Karpas-422 (cell line): ENCODE results near the gene AP1G2. TPM values are rescaled to one million over a fixed set of nuclear protein-coding genes. Genes with fewer than 3 reads are reported as not detected.
A peak's percentile ranks its signal among the peaks of the same experiment; 100 is the strongest.
"Not testable (repeated sequence)": the region's sequence is repeated elsewhere in the genome, so short reads cannot be mapped to it uniquely, and the experiment has no call there.

Experiments
- DNase-seq: peaks from one replicate; pipeline ENCODE4 v3.0.0-alpha.2; 2015
- H2AFZ ChIP-seq: fragments of 200-600 bp; sonication (generic); 2 replicates; pipeline ENCODE4 v1.6.1; 2014; ENCODE audit warnings: antibody characterized with exemption, low read length, mixed read lengths
- H3K27ac ChIP-seq: fragments of 200-600 bp; sonication (generic); 2 replicates; pipeline ENCODE4 v1.5.1; 2014; ENCODE audit warnings: mild to moderate bottlenecking, low read length, moderate library complexity
- H3K27me3 ChIP-seq: fragments of 200-600 bp; sonication (generic); 2 replicates; pipeline ENCODE4 v1.6.1; 2014; ENCODE audit warnings: low read length, mixed read lengths
- H3K36me3 ChIP-seq: fragments of 200-600 bp; sonication (generic); 2 replicates; pipeline ENCODE4 v1.6.1; 2014; ENCODE audit warnings: low read length, mixed read lengths; ENCODE audit not compliant: insufficient read depth
- H3K4me1 ChIP-seq: fragments of 200-600 bp; sonication (generic); 2 replicates; pipeline ENCODE4 v1.6.1; 2014; ENCODE audit warnings: mild to moderate bottlenecking, low read length, mixed read lengths
- H3K4me2 ChIP-seq: fragments of 200-600 bp; sonication (generic); 2 replicates; pipeline ENCODE4 v1.6.1; 2014; ENCODE audit warnings: low read length, low read depth, mild to moderate bottlenecking; ENCODE audit not compliant: poor library complexity, severe bottlenecking
- H3K4me3 ChIP-seq: fragments of 200-600 bp; sonication (generic); 2 replicates; pipeline ENCODE4 v1.5.1; 2014; ENCODE audit warnings: mild to moderate bottlenecking, antibody characterized with exemption, low read length, mixed read lengths
- H3K79me2 ChIP-seq: fragments of 200-600 bp; sonication (generic); 2 replicates; pipeline ENCODE4 v1.6.1; 2014; ENCODE audit warnings: mild to moderate bottlenecking, low read length, mixed read lengths
- H3K9ac ChIP-seq: fragments of 200-600 bp; sonication (generic); 2 replicates; pipeline ENCODE4 v1.6.0; 2014; ENCODE audit warnings: low read length
- H3K9me2 ChIP-seq: fragments of 200-600 bp; sonication (generic), shearing (Covaris generic); replicated peaks from 2 replicates; pipeline ENCODE4 v1.6.0; 2014; ENCODE audit warnings: mild to moderate bottlenecking, low read length, moderate library complexity; ENCODE audit not compliant: insufficient read depth
- H3K9me3 ChIP-seq: fragments of 300-700, 200-600 bp; sonication (generic); 2 replicates; pipeline ENCODE4 v1.6.1; 2014; ENCODE audit warnings: low read length, mixed read lengths
- H4K20me1 ChIP-seq: fragments of 200-600 bp; sonication (generic); 2 replicates; pipeline ENCODE4 v1.6.1; 2014; ENCODE audit warnings: mild to moderate bottlenecking, antibody characterized with exemption, low read length, low read depth; ENCODE audit not compliant: insufficient read depth
- total RNA-seq: library from RNA; depleted of rRNA; stranded (reverse); fragments of >200 nt; shearing (Covaris generic); gene quantifications from 2 replicates; pipeline ENCODE4 v1.2.3, GENCODE V29; 2014; ENCODE audit warnings: low replicate concordance

AP1G2 gene
- total RNA-seq, 1 experiment from 2014 or later, result 207 TPM

DNA sequence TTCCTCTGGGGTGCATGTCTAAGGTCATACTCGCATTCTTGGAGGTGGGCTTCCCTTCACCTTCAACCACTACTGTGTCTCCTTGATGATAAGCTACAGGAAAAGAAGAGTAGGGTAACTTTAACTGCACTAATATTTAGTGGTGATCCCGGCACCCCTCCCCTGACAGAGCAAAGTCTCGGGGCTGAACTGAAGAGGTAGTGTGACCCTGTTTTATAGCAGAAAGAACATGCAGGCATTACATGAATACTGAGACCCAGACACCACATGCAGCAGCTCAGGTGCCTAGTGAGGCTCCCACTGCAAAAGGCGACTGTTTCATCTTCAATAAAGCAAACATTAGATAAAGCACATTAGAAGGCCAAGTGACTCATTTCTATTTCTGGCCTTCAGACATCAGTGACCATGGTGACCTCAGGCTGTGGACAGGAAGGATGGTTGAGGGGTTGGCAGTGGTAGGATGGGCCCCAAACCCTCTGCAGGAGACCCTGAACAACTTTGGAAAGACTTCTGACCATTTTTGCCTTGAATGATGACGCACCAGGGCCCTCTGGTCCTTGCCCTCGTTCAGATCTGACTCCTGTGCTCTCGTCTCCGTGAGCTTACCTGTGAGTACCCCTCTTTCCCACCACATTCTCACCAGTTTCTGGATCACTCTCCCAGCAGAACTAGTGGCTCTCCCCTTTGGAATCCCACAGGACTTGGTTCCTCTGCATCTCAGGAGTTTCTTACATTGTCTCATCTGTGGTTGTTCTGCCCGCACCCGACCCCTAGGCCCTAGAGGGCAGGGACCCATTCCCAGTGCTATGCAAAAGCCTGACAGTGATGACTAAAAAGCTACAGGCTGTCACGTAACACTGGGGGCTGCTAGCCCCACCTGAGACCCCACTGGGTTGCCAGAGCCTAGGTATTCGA, 34.8 kb upstream of the AP1G2 start:
- Histone ChIP-seq H2AFZ (no peak overlapping the region), H3K4me3 (no peak overlapping the region), H3K79me2 (no peaks in the 10 kb centered on the region), H3K4me2 (no peak overlapping the region), H3K9ac (no peak overlapping the region), H3K27ac (no peak overlapping the region), H3K9me3 (no peaks in the 10 kb centered on the region), H3K36me3 (no peaks in the 10 kb centered on the region), H4K20me1 (no peaks in the 10 kb centered on the region), H3K27me3 (no peaks in the 10 kb centered on the region), H3K4me1 (no peaks in the 10 kb centered on the region), H3K9me2 (no peaks in the 10 kb centered on the region)
- DNase-seq, result no peak

- H4K20me1 ChIP-seq, result no peaks in the 10 kb centered on the region
- H3K4me2 ChIP-seq, result no peak overlapping the region
- no peaks in the 10 kb centered on the region for H3K9me2 ChIP-seq
- no peaks in the 10 kb centered on the region for H3K27me3 ChIP-seq
- H3K36me3 ChIP-seq, result no peaks in the 10 kb centered on the region
- H3K4me3 ChIP-seq, result no peak overlapping the region
- DNase-seq, result no peak
- no peak overlapping the region for H3K27ac ChIP-seq
- no peaks in the 10 kb centered on the region for H3K79me2 ChIP-seq
- H2AFZ ChIP-seq, result no peak overlapping the region
- no peaks in the 10 kb centered on the region for H3K9me3 ChIP-seq
- no peak overlapping the region for H3K9ac ChIP-seq
- H3K4me1 ChIP-seq, result no peaks in the 10 kb centered on the region
These were observed 34.2 kb upstream of the AP1G2 start for GRCh38 chr14:23601845-23602180.

DNA sequence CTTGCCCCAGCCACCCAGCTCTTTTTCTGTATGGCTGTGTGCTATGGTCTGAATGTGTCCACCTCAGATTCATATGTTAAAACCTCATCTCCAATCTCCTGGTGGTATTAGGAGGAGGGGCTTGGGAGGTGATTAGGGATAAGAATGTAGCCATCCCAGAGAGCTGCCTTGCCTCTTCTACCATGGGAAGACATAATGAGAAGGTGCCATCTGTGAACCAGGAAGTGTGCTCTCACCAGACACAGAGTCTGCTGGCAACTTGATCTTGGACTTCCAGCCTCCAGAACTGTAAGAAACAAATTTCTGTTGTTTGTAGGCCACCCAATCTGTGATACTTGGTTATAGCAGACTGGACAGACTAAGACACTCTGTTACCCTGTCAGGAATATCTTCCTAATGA, 33.8 kb upstream of the AP1G2 start:
- no peaks in the 10 kb centered on the region for H3K9me2 ChIP-seq
- H3K4me3 ChIP-seq, result no peak overlapping the region
- H2AFZ ChIP-seq, result no peak overlapping the region
- DNase-seq, result no peak
- no peak overlapping the region for H3K27ac ChIP-seq
- no peaks in the 10 kb centered on the region for H4K20me1 ChIP-seq
- H3K9ac ChIP-seq, result no peak overlapping the region
- H3K36me3 ChIP-seq, result no peaks in the 10 kb centered on the region
- H3K4me1 ChIP-seq, result no peaks in the 10 kb centered on the region
- no peaks in the 10 kb centered on the region for H3K9me3 ChIP-seq
- H3K27me3 ChIP-seq, result no peaks in the 10 kb centered on the region
- H3K79me2 ChIP-seq, result no peaks in the 10 kb centered on the region
- no peak overlapping the region for H3K4me2 ChIP-seq

DNA sequence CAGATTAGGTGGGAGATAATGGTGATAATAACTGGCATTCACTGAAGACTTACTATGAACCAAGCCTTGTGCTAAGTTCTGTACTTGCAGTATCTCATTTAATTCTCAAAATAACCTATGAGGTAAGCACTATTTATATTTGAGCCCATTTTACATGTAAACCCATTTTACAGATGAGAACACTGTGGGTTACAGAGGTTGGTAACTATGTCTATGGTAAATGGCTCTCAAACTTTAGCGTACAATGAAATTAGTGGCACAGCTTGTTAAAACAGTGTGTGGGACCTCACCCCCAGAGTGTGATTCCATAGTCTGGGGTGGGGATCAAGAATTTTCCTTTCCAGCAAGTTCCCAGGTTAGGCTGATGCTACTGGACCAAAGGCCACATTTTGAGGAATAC, 33.2 kb upstream of the AP1G2 start:
- no peaks in the 10 kb centered on the region for H3K4me1 ChIP-seq
- no peak overlapping the region for H3K27ac ChIP-seq
- no peaks in the 10 kb centered on the region for H3K27me3 ChIP-seq
- no peaks in the 10 kb centered on the region for H3K9me3 ChIP-seq
- no peak overlapping the region for H3K4me3 ChIP-seq
- H2AFZ ChIP-seq, result no peak overlapping the region
- no peaks in the 10 kb centered on the region for H3K9me2 ChIP-seq
- no peak for DNase-seq
- H3K4me2 ChIP-seq, result no peak overlapping the region
- no peaks in the 10 kb centered on the region for H3K79me2 ChIP-seq
- H3K9ac ChIP-seq, result no peak overlapping the region
- H3K36me3 ChIP-seq, result no peaks in the 10 kb centered on the region
- no peaks in the 10 kb centered on the region for H4K20me1 ChIP-seq

GRCh38 chr14:23600322-23600707, 32.7 kb upstream of the AP1G2 start:
- Histone ChIP-seq H3K27me3 (no peaks in the 10 kb centered on the region), H3K4me1 (no peaks in the 10 kb centered on the region), H3K9me3 (no peaks in the 10 kb centered on the region), H2AFZ (no peak overlapping the region), H3K79me2 (no peaks in the 10 kb centered on the region), H3K4me3 (no peak overlapping the region), H3K27ac (no peak overlapping the region), H3K4me2 (no peak overlapping the region), H4K20me1 (no peaks in the 10 kb centered on the region), H3K36me3 (no peaks in the 10 kb centered on the region), H3K9ac (no peak overlapping the region), H3K9me2 (no peaks in the 10 kb centered on the region)
- no peak for DNase-seq

- not testable (repeated sequence) for H3K27ac ChIP-seq, H4K20me1 ChIP-seq, H3K27me3 ChIP-seq, H2AFZ ChIP-seq, H3K4me1 ChIP-seq, H3K4me2 ChIP-seq, H3K9me3 ChIP-seq, DNase-seq, H3K79me2 ChIP-seq, H3K36me3 ChIP-seq, H3K4me3 ChIP-seq, H3K9me2 ChIP-seq, H3K9ac ChIP-seq
These were observed 26.6 kb upstream of the AP1G2 start for GRCh38 chr14:23594191-23594590.

GRCh38 chr14:23590198-23590597, 22.6 kb upstream of the AP1G2 start:
- Histone ChIP-seq H3K4me2 (no peak overlapping the region), H3K27me3 (no peaks in the 10 kb centered on the region), H3K9me2 (no peaks in the 10 kb centered on the region), H3K27ac (no peak overlapping the region), H3K36me3 (no peaks in the 10 kb centered on the region), H4K20me1 (no peaks in the 10 kb centered on the region), H2AFZ (no peak overlapping the region), H3K4me1 (peaks cover 5% of the 10 kb centered on the region), H3K79me2 (no peaks in the 10 kb centered on the region), H3K9me3 (no peaks in the 10 kb centered on the region), H3K9ac (no peak overlapping the region), H3K4me3 (no peak overlapping the region)
- no peak for DNase-seq

DNA sequence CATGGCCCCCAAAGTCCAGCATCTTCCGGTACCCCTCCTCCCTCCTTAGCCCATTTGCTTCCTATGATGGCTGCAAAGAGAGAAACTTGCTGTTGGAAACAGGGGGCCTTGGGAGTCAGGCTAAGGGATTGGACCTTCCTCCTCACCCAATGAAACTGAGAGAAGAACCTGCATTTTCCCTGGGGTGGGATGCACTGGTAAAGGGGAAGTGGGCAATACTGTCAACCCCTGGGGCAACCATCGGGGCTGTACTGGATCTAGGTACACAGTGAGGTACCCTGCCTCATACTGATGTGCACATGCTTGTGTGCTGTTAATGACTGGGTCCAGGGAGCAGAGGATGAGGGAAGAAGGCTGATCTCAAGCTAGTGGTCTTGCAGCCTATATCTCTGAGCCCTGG, 22.0 kb upstream of the AP1G2 start:
- Histone ChIP-seq H3K9me3 (no peaks in the 10 kb centered on the region), H3K4me2 (no peak overlapping the region)

More for the DNA sequence above, 22.0 kb upstream of the AP1G2 start:
- H3K4me1 ChIP-seq, result peaks cover 5% of the 10 kb centered on the region
- DNase-seq, result no peak
- H3K79me2 ChIP-seq, result no peaks in the 10 kb centered on the region
- H3K27me3 ChIP-seq, result no peaks in the 10 kb centered on the region
- H3K27ac ChIP-seq, result no peak overlapping the region
- no peaks in the 10 kb centered on the region for H3K36me3 ChIP-seq
- no peaks in the 10 kb centered on the region for H4K20me1 ChIP-seq
- H3K9me2 ChIP-seq, result no peaks in the 10 kb centered on the region
- no peak overlapping the region for H3K4me3 ChIP-seq
- no peak overlapping the region for H3K9ac ChIP-seq
- peak overlapping the region; percentile 38; the same call in 1 of the 2 replicates for H2AFZ ChIP-seq
